KOPT-K1 (cell line): ENCODE data around the gene SLC15A3.
"Not testable (repeated sequence)": the region's sequence is repeated elsewhere in the genome, so short reads cannot be mapped to it uniquely, and the experiment has no call there.

Experiments
- H3K27ac ChIP-seq: fragments of 200-600 bp; sonication (generic); 2 replicates; pipeline ENCODE4 v1.5.1; 2016; ENCODE audit warnings: antibody characterized with exemption, mild to moderate bottlenecking, low read depth, low read length; ENCODE audit not compliant: poor library complexity, severe bottlenecking
- H3K36me3 ChIP-seq: fragments of 200-600 bp; sonication (generic); 2 replicates; pipeline ENCODE4 v1.5.1; 2017; ENCODE audit warnings: antibody characterized with exemption, mild to moderate bottlenecking, low read length, moderate library complexity; ENCODE audit not compliant: insufficient read depth
- H3K9me3 ChIP-seq: fragments of 200-600 bp; sonication (generic); 2 replicates; pipeline ENCODE4 v1.5.1; 2017; ENCODE audit warnings: antibody characterized with exemption, low read length, mild to moderate bottlenecking; ENCODE audit not compliant: insufficient read depth, poor library complexity, severe bottlenecking

The SLC15A3 gene

GRCh38 chr11:60912223-60912850 lies 39.6 kb downstream of the SLC15A3 start:
- H3K36me3 ChIP-seq: peaks cover 10% of the 10 kb centered on the region; the same call in 1 of the 2 replicates
- no peak overlapping the region for H3K27ac ChIP-seq
- H3K9me3 ChIP-seq: no peaks in the 10 kb centered on the region

- no peak overlapping the region for H3K27ac ChIP-seq
- no peaks in the 10 kb centered on the region for H3K36me3 ChIP-seq
- H3K9me3 ChIP-seq: no peaks in the 10 kb centered on the region
These were observed 41.1 kb downstream of the SLC15A3 start for GRCh38 chr11:60910711-60911380.

- no peak overlapping the region for H3K27ac ChIP-seq
- H3K9me3 ChIP-seq: no peaks in the 10 kb centered on the region
These were observed 41.7 kb downstream of the SLC15A3 start for GRCh38 chr11:60910281-60910687.

GRCh38 chr11:60909680-60910280 lies 42.2 kb downstream of the SLC15A3 start:
- not testable (repeated sequence) for H3K27ac ChIP-seq, H3K9me3 ChIP-seq, H3K36me3 ChIP-seq

More at GRCh38 chr11:60910281-60910687, 41.7 kb downstream of the SLC15A3 start:
- no peaks in the 10 kb centered on the region; the same call in 1 of the 2 replicates for H3K36me3 ChIP-seq

- H3K9me3 ChIP-seq: no peaks in the 10 kb centered on the region
- H3K27ac ChIP-seq: no peak overlapping the region
- peaks cover 10% of the 10 kb centered on the region for H3K36me3 ChIP-seq
These were observed 43.2 kb downstream of the SLC15A3 start for GRCh38 chr11:60908803-60909202.

- H3K27ac ChIP-seq: peak within 1 kb of the TSS; percentile 85
- H3K36me3 ChIP-seq: peaks cover 34% of the 10 kb centered on the region
- no peaks in the 10 kb centered on the region for H3K9me3 ChIP-seq
These were observed 45.6 kb downstream of the SLC15A3 start, which contains the start of gene PRPF19 for GRCh38 chr11:60906132-60906972. Gene PRPF19 (minus strand): TSS chr11:60906585. CDS start chr11:60906382, 203 bp downstream.

GRCh38 chr11:60905551-60906113 lies 46.3 kb downstream of the SLC15A3 start:
- Histone ChIP-seq H3K27ac (peak overlapping the region; percentile 85), H3K9me3 (no peaks in the 10 kb centered on the region), H3K36me3 (peaks cover 41% of the 10 kb centered on the region)

- Histone ChIP-seq H3K36me3 (peaks cover 47% of the 10 kb centered on the region), H3K9me3 (no peaks in the 10 kb centered on the region), H3K27ac (peak overlapping the region; percentile 85)
These were observed 46.9 kb downstream of the SLC15A3 start for GRCh38 chr11:60905047-60905446.

- no peaks in the 10 kb centered on the region for H3K9me3 ChIP-seq
- peaks cover 71% of the 10 kb centered on the region for H3K36me3 ChIP-seq
- H3K27ac ChIP-seq: no peak overlapping the region
These were observed 49.4 kb downstream of the SLC15A3 start for GRCh38 chr11:60902625-60903024.

GRCh38 chr11:60900673-60901404 lies 51.1 kb downstream of the SLC15A3 start:
- Histone ChIP-seq H3K27ac (no peak overlapping the region), H3K36me3 (peaks cover 89% of the 10 kb centered on the region)

GRCh38 chr11:60899977-60900376 lies 52.0 kb downstream of the SLC15A3 start:
- Histone ChIP-seq H3K9me3 (no peaks in the 10 kb centered on the region), H3K27ac (no peak overlapping the region), H3K36me3 (peaks cover 97% of the 10 kb centered on the region)

More at GRCh38 chr11:60900673-60901404, 51.1 kb downstream of the SLC15A3 start:
- H3K9me3 ChIP-seq: no peaks in the 10 kb centered on the region

GRCh38 chr11:60899046-60899936 lies 52.7 kb downstream of the SLC15A3 start:
- no peak overlapping the region for H3K27ac ChIP-seq
- peaks cover 99% of the 10 kb centered on the region for H3K36me3 ChIP-seq
- no peaks in the 10 kb centered on the region for H3K9me3 ChIP-seq

GRCh38 chr11:60897496-60897895 lies 54.5 kb downstream of the SLC15A3 start:
- H3K9me3 ChIP-seq: no peaks in the 10 kb centered on the region
- H3K36me3 ChIP-seq: peaks cover 99% of the 10 kb centered on the region
- no peak overlapping the region for H3K27ac ChIP-seq
